HG02610 (cell line): Measurements from ENCODE around the gene JHY.

Experiments used
- ATAC-seq: cut with Tn5 transposase; IDR thresholded peaks from one replicate; pipeline ENCODE4 v1.9.1; 2021; ENCODE audit warnings: mild to moderate bottlenecking, moderate library complexity; ENCODE audit not compliant: unreplicated experiment

The JHY gene

DNA sequence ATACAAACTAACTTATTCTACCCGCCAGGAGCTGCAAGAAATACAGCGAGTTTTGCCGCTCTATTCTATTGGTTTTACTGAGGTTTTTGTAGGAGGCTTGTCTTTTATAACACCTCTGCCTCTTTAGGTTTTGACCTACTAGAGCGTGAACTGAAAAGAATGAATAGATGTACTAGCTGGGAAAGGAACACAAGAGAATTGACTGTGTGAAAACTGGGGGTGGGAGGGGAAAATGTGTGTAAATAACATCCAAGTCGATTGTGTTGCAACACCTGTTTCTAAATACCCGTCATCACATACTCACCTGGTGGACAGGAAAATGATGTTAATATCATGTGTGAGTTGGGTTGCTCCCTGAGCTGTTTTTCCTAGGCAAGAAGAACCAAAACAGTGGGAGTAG, 12.9 kb upstream of the JHY start:
- no peak for ATAC-seq

DNA sequence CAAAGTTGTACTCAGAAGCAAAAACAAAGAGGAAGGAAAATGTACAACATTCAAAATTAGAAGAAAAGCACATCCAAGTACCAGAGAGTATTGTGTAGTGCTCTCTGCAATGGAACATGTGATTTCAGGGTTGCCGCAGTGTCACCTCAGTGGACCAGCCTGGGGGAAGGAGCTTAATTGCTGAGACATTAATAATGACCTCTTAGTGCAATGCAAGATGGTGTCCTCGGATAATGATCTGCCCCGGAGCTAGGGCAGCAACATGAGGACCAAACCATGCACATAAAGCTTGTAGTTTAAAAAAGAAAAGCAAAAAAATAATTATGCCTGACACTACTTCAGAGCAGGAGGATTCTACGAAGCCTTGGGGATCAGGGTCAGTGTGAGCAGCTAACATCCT, 11.3 kb upstream of the JHY start:
- no peak for ATAC-seq

DNA sequence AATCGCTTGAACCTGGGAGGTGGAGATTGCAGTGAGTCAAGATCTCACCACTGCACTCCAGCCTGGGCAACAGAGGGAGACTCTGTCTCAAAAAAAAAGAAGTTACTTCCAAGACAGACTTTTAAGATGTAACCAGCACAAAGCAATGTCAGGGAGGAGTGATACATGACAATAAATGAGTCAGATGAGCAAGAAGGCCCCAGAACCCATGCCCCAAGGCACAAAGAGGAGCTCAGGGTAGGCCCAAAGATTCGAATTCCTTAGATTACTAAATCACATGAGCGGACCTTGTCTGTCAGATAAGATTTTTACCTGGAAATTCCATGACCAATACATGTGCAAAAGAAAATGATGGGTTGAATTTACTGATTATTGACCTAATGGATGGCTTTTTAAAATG, 10.5 kb upstream of the JHY start:
- no peak for ATAC-seq

DNA sequence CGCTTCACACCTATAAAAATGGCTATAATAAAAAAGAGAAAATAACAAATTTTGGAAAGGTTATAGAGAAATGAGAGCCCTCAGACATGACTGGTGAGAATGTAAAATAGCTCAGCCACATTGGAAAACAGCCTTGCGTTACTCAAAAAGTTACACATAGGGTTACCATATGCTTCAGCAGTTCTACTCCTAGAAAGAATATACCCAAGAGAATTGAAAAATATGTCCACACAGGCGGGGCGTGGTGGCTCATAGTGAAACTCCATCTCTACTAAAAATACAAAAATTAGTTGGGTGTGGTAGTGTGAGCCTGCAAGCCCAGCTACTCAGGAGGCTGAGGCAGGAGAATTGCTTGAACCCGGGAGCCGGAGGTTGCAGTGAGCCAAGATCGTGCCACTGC, 7.6 kb upstream of the JHY start:
- no peak for ATAC-seq

DNA sequence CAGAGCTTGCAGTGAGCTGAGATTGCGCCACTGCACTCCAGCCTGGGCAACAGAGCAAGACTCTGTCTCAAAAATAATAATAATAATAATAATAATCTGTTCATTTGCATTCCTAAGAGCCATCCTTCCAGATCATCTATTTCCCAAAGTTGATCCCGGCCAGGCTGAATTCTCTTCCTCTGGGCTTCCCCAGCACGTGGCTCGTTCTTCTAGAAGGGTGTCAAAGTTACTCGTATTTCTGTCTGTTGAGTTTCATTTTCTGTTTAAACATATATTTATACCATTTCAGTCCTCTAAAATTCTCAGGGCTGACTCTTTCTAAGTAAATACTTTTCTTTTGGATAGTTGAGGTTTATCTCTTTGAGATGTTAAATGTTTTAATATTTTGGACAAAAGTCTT, 4.8 kb upstream of the JHY start:
- ATAC-seq, result no peak

DNA sequence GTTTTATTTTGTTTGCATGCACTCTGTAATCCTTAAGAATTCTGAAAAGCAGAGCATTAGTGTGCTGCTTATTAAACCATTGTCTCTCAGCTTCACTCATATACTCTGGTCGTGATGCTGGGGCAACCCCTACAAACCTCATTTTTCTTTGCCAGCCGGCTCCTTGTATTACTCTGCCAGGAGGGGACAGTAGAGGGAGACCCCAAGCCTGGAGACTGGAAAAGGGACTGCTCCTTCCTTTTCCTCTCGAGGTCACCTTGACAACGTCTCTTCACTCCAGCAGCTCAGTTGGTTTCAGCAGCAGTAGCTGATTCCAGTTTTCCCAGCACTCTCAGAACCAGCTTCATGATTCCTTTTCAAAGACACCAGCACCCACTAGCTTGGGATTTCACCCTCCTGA, 2.8 kb upstream of the JHY start:
- ATAC-seq, result no peak

DNA sequence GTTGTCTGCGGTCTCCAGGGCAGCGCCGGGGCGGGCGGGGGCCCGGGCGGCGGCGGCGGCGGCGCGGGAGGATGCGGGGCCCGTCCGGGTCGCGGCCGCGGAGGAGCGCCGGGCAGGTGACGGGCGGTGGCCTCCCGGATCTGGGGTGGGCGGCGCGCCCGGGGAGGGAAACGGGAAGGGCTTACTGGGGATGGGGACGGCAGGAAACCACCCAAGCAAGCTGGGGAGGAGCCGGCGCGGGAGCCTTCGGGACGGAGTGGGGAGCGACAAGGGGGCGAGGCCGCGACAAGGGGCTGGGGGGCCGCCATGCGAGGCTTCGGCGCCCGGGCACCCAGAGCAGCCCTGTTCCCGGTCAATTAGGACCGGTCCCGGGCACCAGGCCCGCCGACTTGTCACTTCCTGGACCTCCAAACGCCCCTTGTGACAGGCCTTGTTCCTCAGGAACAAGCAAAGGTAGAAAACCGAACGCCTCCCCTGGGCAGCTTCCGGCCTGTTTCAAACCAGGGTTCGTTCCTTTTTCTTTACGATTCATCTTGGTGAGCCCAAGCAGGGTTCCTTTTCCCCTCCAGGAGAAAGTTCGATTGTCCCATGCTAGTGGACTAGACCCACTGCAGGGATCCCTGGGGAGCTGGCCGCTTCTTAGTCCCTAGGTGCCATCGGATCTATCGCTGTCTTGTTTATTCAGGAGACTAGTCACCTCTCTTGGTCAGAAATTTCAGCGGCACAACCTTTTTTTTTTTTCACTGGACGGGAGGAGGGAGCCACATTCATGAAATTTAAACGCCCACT, 492 bp downstream of the JHY start:
- no peak for ATAC-seq

DNA sequence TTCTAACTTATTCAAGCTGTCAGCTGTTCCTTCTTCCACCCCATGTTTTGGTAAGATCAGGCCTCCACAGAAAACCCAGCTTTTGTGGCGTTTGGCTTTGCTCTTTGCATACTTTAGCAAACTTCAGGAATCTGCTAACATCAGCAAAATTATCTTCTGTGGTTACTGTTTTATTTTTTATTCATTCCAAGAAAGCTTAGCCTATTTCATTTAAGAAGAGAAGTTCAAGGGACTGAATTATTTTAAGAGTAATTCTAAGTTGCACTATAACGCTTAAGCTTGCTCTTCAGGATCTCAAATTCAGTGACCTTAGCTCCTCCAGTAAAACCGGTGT, 1.1 kb downstream of the JHY start:
- no peak for ATAC-seq

DNA sequence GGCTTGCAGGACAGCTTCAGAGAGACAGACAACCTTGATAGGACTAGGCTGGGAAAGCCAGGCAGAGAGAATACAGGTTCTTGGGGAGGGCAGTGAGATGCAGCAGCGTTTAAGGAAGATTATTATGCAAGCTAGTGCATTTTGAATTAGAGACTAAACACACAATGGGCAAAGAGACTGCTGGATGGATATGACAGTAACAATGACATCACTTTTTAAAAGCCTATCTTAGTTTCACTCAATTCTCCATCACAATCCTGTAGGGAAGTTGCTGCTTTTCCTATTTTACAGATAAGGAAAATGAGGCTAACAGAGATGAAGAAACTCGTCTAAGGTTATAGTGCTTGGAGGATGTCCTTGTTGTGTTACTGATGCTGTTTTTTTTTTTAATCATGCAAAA, 5.6 kb downstream of the JHY start:
- no peak for ATAC-seq

DNA sequence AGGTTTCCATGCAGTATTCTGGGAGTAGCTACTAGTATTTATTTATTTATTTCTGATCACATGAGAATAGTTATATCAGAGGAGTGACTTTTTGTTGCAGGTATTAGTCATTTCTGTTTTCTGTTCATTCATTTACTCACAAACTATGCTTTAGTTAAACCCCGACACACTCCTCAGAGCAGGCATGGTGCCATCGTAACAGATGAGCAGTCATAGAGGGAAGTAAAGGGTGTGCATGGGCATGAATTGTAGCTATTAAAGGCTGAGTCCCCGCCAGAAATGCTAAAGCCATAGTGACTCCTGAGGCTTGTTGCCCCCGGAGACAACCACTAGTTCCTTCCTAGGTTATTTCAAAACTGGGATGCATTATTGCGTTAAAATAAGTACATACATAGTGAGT, 10.6 kb downstream of the JHY start:
- no peak for ATAC-seq

DNA sequence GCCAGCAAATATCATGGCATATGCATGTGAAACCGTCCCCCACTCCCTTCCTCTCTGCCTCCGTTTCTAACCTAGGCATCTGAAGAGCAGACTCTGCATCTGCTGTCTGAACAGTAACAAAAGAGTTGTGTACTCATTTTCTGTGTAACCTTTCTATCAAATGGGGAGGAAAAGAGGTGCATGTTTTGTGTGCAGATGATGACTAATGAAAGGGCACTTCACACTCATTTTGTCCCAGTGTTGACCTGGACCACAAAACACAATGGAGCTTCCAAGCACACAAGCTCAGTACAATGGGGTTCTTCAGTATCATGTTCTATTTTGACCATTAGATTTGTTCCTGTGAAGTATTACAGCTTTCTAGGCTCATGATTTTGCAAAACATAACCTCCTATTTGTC, 13.0 kb downstream of the JHY start:
- no peak for ATAC-seq

DNA sequence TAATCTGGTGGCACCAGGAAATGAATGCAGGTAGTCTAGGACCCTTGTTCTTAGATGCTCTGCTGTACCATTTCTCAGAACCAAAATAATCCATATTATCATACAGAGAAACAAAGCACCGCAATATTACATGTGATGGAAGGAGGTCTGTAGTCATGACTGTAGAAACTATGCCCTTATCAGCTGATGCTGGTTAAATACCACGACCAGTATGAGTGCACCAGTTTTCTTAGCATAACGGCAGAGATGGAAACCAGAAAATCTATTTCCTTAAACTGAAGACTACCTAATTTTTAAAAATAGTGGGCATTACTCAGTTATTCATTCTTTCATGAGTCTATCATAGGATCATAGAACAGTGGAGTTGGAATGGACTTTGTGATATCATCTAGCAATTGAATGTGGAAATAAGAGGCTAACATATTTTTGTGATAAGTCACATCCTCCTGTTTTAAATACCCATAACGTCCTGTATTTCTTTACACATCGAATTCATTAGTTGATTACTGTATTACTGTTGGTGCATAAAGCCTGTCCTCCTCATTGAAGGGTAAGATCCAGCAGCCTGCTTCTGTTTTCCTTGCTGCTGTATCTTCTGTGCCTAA, 15.1 kb downstream of the JHY start:
- ATAC-seq, result no peak

DNA sequence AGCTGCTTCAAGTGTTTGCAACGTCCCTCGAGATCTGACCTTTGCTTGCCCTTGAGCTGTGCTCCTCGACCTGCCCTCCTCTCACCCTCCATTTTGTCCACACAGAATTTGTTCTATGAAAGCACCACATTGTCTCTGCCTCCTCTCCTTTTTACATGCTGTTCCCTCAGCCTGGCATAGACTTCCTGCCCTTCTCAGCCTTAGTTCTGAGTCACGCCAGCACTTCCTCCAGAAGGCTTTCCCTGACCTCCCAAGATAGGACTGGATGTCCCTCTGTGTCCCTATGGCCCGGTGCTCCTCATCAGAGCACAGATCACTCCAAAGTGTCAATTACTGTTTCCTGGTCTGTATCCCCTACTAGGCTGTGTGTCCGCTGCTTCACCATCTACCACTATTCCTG, 16.2 kb downstream of the JHY start:
- ATAC-seq, result no peak

DNA sequence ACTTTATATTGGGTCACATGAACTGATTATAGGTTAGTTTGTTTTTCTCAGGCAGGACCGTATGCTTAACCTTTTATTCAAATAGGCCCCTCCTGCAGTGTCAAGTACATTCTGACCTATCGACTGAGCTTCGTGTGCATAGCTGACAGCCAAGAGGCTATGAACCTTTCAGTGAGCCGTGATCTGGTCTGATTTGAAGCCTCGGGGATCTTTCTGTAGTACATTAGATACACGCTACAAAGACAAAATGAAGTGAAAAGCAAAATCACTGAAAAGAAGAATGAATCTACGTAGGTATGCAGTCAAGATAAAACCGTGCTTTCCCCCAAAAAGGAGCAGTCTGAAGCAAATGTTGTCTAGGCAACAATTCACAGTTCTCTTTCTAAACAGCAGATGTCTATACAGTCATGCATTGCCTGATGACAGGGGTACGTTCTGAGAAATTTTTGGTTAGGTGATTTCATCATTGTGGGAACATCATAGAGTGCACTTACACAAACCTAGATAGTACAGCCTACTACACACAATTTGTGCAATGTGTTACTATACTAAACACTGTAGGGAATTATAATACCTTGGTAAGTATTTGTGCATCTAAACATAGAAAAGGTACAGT, 18.1 kb downstream of the JHY start:
- no peak for ATAC-seq

DNA sequence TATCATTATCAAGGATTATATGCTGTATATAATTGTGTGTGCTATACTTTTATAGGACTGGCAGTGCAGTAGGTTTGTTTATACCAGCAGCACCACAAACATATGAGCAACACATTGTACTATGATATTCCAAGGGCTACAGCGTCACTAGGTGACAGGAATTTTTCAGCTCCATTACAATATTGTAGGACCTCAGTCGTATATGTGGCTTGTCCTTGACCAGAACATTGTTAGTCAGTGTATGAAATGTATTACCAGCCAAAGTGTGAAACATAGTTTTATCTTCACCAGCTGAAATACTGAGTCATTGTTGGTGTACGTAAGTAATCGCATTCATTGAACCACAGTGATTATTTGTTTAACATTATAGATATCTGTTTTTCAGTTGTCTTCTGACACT, 20.4 kb downstream of the JHY start:
- no peak for ATAC-seq

DNA sequence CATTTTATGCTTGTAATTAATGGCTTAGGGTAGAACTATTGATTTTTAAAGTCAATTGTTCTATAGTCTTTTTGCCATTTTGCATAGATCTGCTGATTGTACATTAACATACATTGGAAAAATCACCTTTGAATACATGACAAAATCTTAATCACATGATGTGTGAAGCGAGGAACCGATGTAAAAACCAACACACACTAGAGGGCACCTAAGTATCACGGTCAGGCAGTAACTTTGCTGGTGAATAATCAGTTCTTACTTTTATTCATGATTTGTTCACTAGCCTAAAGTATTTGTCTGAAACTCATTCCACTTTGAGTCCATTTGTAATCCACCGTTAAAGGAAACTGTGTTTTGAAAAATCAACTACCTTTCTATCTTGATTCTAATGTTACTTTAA, 28.2 kb downstream of the JHY start:
- ATAC-seq, result no peak

DNA sequence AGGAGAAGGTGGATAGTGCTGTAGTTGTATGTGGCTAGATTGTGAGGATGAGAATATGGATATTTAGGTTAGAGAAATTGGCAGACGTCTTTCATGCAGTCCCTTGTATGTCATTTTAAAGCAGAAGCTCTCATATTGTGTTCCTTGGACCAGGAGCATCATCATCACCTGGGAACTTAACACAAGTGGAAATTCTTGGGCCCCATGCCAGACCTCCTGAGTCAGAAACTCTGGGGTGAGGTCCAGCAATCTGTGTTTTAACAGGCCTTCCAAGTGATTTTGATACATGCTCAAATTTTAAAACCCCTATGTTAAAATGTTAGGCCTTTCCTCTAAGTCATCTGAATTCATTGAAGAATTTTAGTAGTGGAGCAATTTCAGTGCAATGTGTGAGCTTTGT, 34.8 kb downstream of the JHY start:
- no peak for ATAC-seq

DNA sequence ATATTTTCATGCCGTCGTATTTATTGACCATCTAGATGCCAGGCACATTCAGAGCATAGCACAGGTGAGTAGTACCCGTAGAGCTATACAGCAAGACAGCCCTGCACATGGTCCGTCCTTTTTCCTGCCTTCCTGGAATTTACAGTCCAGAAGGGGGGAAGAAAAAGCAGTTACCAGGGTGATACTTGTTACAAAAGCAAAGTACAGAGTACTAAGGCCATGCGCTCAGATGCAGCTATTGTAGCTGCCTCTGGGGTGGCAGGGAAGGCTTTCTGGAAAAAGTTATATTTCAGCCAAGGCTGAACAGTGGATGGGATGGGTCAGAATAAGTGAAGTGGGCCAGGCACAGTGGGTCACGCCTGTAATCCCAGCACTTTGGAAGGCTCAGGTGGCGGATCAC, 36.2 kb downstream of the JHY start:
- ATAC-seq, result no peak

DNA sequence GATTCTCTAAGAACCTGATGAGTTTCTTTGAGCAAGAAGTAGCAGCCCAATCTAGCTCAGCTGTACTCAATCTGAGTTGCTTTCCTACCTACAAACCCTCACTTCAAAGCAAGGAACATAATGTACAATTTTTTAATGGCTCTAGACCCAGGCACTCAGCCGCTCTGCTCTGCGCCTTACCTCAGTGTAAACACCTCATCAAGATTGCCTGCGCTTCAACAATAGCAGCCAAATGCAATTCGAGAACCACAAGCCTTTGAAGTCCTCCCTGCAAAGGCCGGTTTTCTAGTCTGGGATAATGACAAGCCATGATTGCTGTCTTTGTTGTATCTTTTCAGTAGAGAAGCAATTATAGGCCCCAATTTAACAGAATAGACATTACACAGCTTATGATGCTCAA, 38.0 kb downstream of the JHY start:
- no peak for ATAC-seq

DNA sequence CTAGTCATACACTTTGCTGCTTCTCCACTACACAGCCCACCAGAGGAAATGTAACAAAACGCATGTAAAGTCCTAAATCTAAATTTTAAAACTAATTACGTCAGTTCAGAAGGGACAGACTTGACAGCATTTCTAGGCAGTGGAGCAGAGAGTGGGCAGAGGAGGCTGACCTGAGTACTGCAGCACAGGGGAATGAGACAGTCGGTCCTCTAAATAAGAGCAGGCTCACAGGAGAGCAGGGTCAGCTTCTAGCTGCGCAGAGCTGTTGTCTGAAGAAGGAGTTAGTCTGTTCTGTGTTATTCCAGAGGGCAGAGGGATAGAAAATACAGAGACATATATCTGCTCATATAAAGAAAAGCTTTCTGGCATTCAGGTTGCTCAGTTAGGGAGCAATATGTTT, 40.3 kb downstream of the JHY start:
- ATAC-seq, result no peak

DNA sequence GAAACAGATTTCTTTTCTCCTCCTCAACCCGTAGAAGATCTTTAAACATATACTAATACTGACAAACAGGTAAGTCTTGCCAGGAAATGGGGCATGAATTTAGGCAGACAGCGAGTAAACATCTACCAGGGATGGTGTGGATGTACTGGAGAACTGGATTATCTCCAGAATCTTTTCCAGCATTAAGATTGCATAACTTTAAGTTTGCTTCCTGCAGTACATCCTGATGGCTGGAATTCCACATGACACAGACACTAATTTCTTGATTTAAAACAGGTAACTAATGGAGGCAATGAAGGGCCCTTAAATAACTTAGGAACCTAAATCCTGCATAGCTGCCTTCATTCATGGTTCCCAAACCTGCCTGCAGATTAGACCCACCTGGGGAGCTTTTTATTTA, 40.7 kb downstream of the JHY start:
- no peak for ATAC-seq

DNA sequence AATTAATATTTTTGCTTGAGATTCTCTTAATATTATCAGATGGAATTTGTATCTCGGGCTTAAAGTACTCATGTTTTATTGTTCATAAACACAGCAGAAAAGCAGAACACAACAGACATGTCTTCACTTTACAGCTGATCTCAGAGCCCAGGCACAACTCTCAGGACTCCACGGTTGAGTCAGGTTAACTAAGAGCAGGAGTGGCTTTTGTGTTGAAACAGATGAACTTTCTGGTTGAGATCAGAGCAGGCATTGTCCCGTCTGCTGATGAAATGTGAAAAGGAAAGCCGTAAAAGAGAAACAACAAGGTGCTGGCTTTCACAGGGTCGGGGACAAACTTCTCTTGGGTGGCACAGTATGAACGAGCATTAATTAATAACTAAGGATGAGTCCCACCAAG, 49.0 kb downstream of the JHY start:
- no peak for ATAC-seq

DNA sequence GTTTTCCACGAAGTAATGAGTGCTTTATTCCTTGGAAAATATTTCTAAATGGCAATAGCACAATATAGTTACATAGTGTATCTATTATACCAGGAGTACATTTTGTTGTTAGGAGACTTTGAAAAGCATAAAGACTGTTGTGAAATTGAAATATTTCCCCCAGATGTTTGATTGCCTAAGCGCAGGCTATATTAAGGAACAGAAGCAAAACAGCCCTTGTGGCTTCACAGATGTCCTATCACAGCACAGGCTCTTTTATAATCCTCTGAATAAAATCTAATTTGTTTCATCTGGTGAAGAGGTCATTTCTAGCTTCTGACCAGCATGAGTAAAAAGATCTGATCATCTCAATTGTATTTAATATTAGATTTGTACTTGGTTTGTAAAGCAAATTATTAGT, 50.9 kb downstream of the JHY start:
- ATAC-seq, result no peak
